ENCODE results near the gene GRAMD2B. TPM values are rescaled to one million over a fixed set of nuclear protein-coding genes. Genes with fewer than 3 reads are reported as not detected.
"Not testable (repeated sequence)": the region's sequence is repeated elsewhere in the genome, so short reads cannot be mapped to it uniquely, and the experiment has no call there.

Gene GRAMD2B
- total RNA-seq, 1 donor from 2014 or later = 13.7 TPM

DNA sequence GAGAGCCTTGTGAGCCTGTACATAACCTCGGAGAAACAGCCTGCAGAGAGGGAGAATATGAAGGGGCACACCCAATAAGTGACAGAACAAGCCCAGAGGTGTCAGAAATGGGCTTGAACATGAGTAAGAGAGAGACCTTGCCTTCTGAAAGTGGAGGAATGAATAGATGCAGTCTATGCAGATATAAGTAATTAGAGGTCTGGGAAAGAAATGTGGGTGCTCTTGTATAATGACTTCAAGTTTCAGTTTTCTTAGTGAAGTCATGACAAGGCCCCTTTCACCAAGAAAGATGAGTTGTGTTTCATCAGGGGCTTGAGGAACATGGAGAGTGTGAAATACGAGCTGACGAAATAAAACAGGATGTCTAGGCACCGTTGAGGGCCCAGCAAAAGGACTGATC, 15.1 kb downstream of the GRAMD2B start:
- H3K4me3 ChIP-seq = no peak overlapping the region
- no peaks in the 10 kb centered on the region for H3K9me3 ChIP-seq
- H3K4me1 ChIP-seq = no peaks in the 10 kb centered on the region
- no peak overlapping the region for H3K27ac ChIP-seq
- H3K36me3 ChIP-seq = peaks cover 6% of the 10 kb centered on the region
- intact Hi-C loops (cut with DNase I) = no loop called here
- DNase-seq (no peak), ATAC-seq (no peak)
- TF ChIP-seq, protein P1, sequence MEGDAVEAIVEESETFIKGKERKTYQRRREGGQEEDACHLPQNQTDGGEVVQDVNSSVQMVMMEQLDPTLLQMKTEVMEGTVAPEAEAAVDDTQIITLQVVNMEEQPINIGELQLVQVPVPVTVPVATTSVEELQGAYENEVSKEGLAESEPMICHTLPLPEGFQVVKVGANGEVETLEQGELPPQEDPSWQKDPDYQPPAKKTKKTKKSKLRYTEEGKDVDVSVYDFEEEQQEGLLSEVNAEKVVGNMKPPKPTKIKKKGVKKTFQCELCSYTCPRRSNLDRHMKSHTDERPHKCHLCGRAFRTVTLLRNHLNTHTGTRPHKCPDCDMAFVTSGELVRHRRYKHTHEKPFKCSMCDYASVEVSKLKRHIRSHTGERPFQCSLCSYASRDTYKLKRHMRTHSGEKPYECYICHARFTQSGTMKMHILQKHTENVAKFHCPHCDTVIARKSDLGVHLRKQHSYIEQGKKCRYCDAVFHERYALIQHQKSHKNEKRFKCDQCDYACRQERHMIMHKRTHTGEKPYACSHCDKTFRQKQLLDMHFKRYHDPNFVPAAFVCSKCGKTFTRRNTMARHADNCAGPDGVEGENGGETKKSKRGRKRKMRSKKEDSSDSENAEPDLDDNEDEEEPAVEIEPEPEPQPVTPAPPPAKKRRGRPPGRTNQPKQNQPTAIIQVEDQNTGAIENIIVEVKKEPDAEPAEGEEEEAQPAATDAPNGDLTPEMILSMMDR (IDR thresholded peaks at IDR 0.05) = no peak
- no peaks in the 10 kb centered on the region for H3K27me3 ChIP-seq (ENCODE audit: low read depth)

DNA sequence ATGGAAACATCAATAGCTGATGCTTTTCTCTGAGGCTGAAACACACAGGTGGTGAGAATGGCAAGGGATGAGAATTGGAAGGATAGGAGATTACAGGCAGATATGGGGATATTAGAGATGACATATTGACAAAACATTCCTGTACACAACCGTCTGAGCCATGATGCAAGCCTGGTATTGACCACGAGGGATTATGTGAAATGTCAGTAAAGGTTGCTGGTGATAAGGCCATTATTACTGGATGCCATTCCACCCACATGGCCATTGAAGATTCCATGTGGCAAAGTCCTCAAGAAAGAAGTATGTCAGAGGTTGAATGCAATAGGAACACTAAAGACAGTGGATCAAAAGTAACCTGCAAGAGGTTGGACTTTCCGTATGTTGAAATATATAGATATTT, 15.7 kb downstream of the GRAMD2B start:
- ATAC-seq (no peak), DNase-seq (no peak)
- no peaks in the 10 kb centered on the region for H3K4me1 ChIP-seq
- H3K4me3 ChIP-seq = no peak overlapping the region
- no peaks in the 10 kb centered on the region for H3K9me3 ChIP-seq
- intact Hi-C loops (cut with DNase I) = no loop called here
- peaks cover 6% of the 10 kb centered on the region for H3K36me3 ChIP-seq
- TF ChIP-seq, protein P1 (IDR thresholded peaks at IDR 0.05) = no peak
- no peak overlapping the region for H3K27ac ChIP-seq
- H3K27me3 ChIP-seq (ENCODE audit: low read depth) = no peaks in the 10 kb centered on the region

DNA sequence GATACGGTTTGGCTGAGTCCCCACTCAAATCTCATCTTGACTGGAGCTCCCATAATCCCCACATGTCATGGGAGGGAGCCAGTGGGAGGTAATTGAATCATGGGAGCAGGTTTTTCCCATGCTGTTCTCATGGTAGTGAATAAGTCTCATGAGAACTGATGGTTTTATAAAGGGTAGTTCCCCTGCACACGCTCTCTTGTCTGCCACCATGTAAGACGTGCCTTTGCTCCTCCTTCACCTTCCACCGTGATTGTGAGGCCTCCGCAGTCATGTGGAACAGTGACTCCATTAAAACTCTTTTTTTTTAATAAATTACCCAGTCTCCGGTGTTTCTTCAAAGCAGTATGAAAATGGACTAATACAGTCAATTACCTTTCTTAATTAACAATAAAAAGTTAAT, 16.5 kb downstream of the GRAMD2B start:
- intact Hi-C loops (cut with DNase I); H3K36me3 ChIP-seq; H3K4me3 ChIP-seq; H3K27ac ChIP-seq; H3K27me3 ChIP-seq (ENCODE audit: low read depth); DNase-seq; ATAC-seq; H3K4me1 ChIP-seq; H3K9me3 ChIP-seq: not testable (repeated sequence)

DNA sequence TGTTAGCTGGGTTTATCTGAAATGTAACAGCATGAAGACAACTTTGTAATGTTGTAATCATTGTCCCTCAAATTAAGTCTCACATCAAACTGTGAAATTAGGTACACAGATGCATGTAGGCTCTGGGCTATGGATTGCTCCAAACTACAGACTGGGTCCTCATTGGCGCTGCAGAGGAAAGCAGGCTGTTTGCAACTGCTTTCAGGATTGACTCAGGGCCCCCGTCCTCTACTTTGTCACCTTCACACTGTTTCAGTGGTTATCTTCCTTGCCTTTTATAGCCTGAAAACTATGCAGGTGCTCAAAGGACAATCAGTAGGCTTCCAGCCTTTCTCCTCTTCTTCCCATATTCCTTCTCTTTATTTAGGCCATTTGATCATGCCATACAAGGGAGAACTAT, 18.0 kb downstream of the GRAMD2B start:
- Histone ChIP-seq H3K27ac (no peak overlapping the region), H3K4me1 (no peaks in the 10 kb centered on the region), H3K27me3 (ENCODE audit: low read depth) (no peaks in the 10 kb centered on the region), H3K36me3 (peaks cover 4% of the 10 kb centered on the region), H3K4me3 (no peak overlapping the region), H3K9me3 (no peaks in the 10 kb centered on the region)
- TF ChIP-seq, protein P1 (IDR thresholded peaks at IDR 0.05) = no peak
- intact Hi-C loops (cut with DNase I) = no loop called here
- ATAC-seq (no peak), DNase-seq (no peak)

DNA sequence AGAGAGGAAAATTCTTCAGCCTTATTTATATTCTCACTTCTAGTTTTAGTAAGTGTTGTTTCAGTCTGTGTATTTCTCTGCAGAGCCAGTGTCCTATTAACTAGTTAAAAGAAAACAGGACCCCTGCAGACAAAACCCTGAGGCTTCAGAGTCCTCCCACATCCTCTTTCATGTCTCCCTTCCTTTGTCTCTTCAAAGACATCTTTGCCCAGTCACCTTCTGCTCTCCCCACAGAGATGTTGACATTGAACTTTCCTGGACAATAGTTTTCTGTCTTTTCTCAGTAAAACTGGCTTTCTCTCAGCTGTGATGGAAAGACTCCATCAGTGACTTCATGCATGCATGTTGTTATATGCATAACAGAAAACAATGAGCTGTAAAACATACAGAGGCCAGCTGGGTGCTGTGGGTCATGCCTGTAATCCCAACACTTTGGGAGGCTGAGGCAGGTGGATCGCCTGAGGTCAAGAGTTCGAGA, 20.2 kb downstream of the GRAMD2B start:
- no peak for ATAC-seq
- no peak overlapping the region for H3K4me3 ChIP-seq
- TF ChIP-seq, protein P1 (IDR thresholded peaks at IDR 0.05) = no peak
- no peak overlapping the region for H3K27ac ChIP-seq
- H3K9me3 ChIP-seq = no peaks in the 10 kb centered on the region
- H3K36me3 ChIP-seq = no peaks in the 10 kb centered on the region
- no peaks in the 10 kb centered on the region for H3K4me1 ChIP-seq
- no peaks in the 10 kb centered on the region for H3K27me3 ChIP-seq (ENCODE audit: low read depth)
- intact Hi-C loops (cut with DNase I) = no loop called here
- no peak for DNase-seq

DNA sequence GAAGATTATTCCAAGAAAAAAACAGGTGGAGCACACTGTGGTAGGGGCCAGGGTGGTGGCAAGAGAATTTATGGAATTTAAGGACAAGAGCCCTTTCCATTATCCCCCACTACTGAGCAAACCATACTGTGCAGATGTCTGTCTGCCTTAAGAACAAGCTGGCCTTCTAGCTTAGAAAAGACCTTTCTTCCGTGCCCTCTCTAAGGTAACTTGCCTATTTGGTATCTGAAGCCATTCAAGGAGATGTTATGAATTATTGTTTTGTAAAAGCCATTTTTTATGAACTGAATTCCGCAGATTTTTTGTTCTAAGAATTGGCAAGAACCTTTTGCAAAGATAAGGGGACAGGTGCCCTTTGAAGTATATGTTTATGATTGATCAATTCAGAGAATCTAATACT, 20.9 kb downstream of the GRAMD2B start:
- intact Hi-C loops (cut with DNase I) = no loop called here
- H3K36me3 ChIP-seq = no peaks in the 10 kb centered on the region
- no peak for DNase-seq
- no peaks in the 10 kb centered on the region for H3K27me3 ChIP-seq (ENCODE audit: low read depth)
- H3K27ac ChIP-seq = no peak overlapping the region
- ATAC-seq = no peak
- no peak overlapping the region for H3K4me3 ChIP-seq
- TF ChIP-seq, protein P1 (IDR thresholded peaks at IDR 0.05) = no peak
- no peaks in the 10 kb centered on the region for H3K4me1 ChIP-seq
- no peaks in the 10 kb centered on the region for H3K9me3 ChIP-seq

Measured in lower lobe of right lung (tissue), 2 donors.